Measurements from ENCODE around the gene ITPR2. TPM values are rescaled to one million over a fixed set of nuclear protein-coding genes. Genes with fewer than 3 reads are reported as not detected.
A peak's percentile ranks its signal among the peaks of the same experiment; 100 is the strongest.

ITPR2 gene
- total and polyA plus RNA-seq, 2 of the 13 experiments (the other 11 are each of a cell fraction or from before 2014, with no cell fraction given): 31.9 to 81.9 TPM

GRCh38 chr12:26869104-26869494 lies 36.1 kb upstream of the ITPR2 start (continued):
- TF ChIP-seq NR2F1 (CRISPR knock-in tag; IDR thresholded peaks at IDR 0.05): no peak

GRCh38 chr12:26868447-26869103 lies 35.6 kb upstream of the ITPR2 start:
- CTCF ChIA-PET (ENCODE audit: low intra/inter-chr PET ratio, low total read pairs): no interaction called here
- H3K27ac ChIP-seq (ENCODE audit: extremely low read length, insufficient read depth, low read length): no peak overlapping the region
- no peaks in the 10 kb centered on the region for H3K79me2 ChIP-seq (ENCODE audit: insufficient read depth, low read length)
- no peaks in the 10 kb centered on the region for H4K20me1 ChIP-seq (ENCODE audit: insufficient read depth, low read length)
- no TSS peak for BruUV-seq (replicated peaks)
- no peak overlapping the region for H3K4me2 ChIP-seq (ENCODE audit: low read depth, low read length)
- FAIRE-seq: no peak
- H3K9ac ChIP-seq (ENCODE audit: insufficient read depth, low read depth, low read length): no peak overlapping the region
- intact Hi-C loops (cut with micrococcal nuclease; ENCODE audit: unreplicated experiment) (no loop called here), in situ Hi-C loops (cut with HindIII; ENCODE audit: extremely low pct_ligation_motif_present, low pct_unique_long_range_greater_than_20kb) (no loop called here)
- 42% methylated on average over 3 of the region's 3 CpGs for WGBS (ENCODE audit: low lambda C conversion rate)
- H3K4me1 ChIP-seq (ENCODE audit: insufficient read depth, low read length): peaks cover 27% of the 10 kb centered on the region
- POLR2A ChIA-PET: no interaction called here
- no peak for DNase-seq (ENCODE audit: low spot score)
- no peaks in the 10 kb centered on the region for H3K9me3 ChIP-seq (ENCODE audit: low read length)
- 0 out of 2 replicates have a peak, but pooled peaks have one; percentile 37 for TF ChIP-seq RARA (CRISPR knock-in tag; IDR thresholded peaks at IDR 0.05)
- TF ChIP-seq SKI (IDR thresholded peaks at IDR 0.05; ENCODE audit: partially characterized antibody): peak; percentile 63
- TF ChIP-seq THRA (CRISPR knock-in tag; IDR thresholded peaks at IDR 0.05; ENCODE audit: borderline replicate concordance): peak; percentile 88; the same call in 1 of the 2 replicates
- TF ChIP-seq RXRB (CRISPR knock-in tag; IDR thresholded peaks at IDR 0.05; ENCODE audit: borderline replicate concordance): peak; percentile 49; the same call in 1 of the 2 replicates
- TF ChIP-seq ZNF225 (CRISPR knock-in tag; IDR thresholded peaks at IDR 0.05): no peak
- no peaks in the 10 kb centered on the region for H3K36me3 ChIP-seq (replicated peaks in 1 of 2; ENCODE audit: control insufficient read depth in 1 of 2, insufficient read depth in 2 of 2, low read length in 2 of 2)
- H3K27me3 ChIP-seq (ENCODE audit: control insufficient read depth in 1 of 2, insufficient read depth in 2 of 2, low read length in 2 of 2): peaks cover 0 to 5% of the 10 kb centered on the region in 2 experiments; a peak in 2 of 5 replicates
- no peak; the same call in 2 of the 3 replicates for ATAC-seq
- H3K4me3 ChIP-seq (replicated peaks in 1 of 3; ENCODE audit: insufficient read depth in 1 of 3, low read depth in 2 of 3, low read length in 3 of 3): no peak overlapping the region
- H2AFZ ChIP-seq (ENCODE audit: low read length): no peak overlapping the region
